HFFc6 (cell line): ENCODE results near the gene LECT2. TPM values are rescaled to one million over a fixed set of nuclear protein-coding genes. Genes with fewer than 3 reads are reported as not detected.

Experiments
- DNase-seq: peaks from one replicate; pipeline ENCODE4 v3.0.0-alpha.2; 2018
- H3K27ac Mint-ChIP-seq: 2 replicates; pipeline ENCODE4 v1.8.0; 2020; ENCODE audit warnings: mild to moderate bottlenecking, mixed read lengths
- H3K27me3 Mint-ChIP-seq: 2 replicates; pipeline ENCODE4 v1.8.0; 2021; ENCODE audit warnings: mild to moderate bottlenecking, moderate library complexity, mixed read lengths; ENCODE audit not compliant: insufficient read depth
- H3K36me3 Mint-ChIP-seq: 2 replicates; pipeline ENCODE4 v1.8.0; 2021; ENCODE audit warnings: low read depth, mixed read lengths
- H3K4me1 Mint-ChIP-seq: 2 replicates; pipeline ENCODE4 v1.8.0; 2020; ENCODE audit warnings: low read depth, mixed read lengths
- H3K4me3 Mint-ChIP-seq: 2 replicates; pipeline ENCODE4 v1.8.0; 2020; ENCODE audit warnings: mild to moderate bottlenecking, moderate library complexity, mixed read lengths
- H3K9me3 Mint-ChIP-seq: 2 replicates; pipeline ENCODE4 v1.8.0; 2020; ENCODE audit warnings: mild to moderate bottlenecking, mixed read lengths
- total RNA-seq, 6 experiments: library from RNA; stranded (reverse); fragmentation: NEBNext Ultra II Directional; extraction: Animal tissue kit (Norgen Biotek cat#: 25700); gene quantifications; 2 replicates in 1 of 6; 3 replicates in 5 of 6; pipeline ENCODE4 v1.2.3, GENCODE V29; 2021
- TF ChIP-seq, protein P1 (sequence below): fragments of 200-600 bp; sonication (generic); IDR thresholded peaks from 2 replicates; pipeline ENCODE4 v1.5.0; 2021; ENCODE audit warnings: antibody characterized with exemption, mild to moderate bottlenecking

The LECT2 gene
- total RNA-seq, 6 experiments from 2014 or later = not detected

DNA sequence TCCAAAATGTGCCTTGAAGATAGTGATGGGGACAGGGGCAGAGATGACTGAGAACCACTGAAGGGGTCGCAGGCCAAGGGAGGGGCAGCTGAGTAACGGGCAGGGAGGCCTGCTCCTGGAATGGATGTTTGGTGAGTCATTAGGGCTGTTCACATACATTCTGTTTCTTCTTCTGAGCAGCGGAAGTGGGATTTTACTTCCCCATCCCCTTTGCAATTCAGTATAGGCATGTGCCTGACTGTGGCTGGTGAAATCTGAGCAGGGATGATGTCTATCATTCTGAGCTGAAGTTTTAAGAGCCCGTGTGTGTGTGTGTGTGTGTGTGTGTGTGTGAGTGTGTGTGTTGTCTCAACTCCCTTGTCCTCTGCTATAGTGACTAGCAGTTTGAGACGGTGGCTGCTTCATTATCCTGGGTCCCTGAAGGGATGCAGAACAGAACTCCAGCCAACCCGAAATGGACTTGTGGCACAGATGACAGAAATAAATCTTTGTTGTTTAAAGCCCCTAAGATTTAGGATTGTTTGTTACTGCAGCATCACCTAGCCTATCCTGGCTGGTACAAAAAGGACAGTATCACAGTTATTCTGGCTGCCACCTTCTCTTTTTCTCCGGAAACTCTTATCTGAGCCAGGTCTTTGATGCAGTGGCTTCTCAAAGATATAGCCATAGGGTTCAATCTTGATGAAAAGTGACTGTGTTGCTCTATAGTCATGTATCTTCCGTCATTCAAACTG, 44.8 kb upstream of the LECT2 start:
- Mint-ChIP-seq H3K4me1 (peaks cover 85% of the 10 kb centered on the region), H3K27ac (peak overlapping the region; percentile 86), H3K36me3 (no peaks in the 10 kb centered on the region), H3K4me3 (no peak overlapping the region), H3K9me3 (no peaks in the 10 kb centered on the region), H3K27me3 (peaks cover 2% of the 10 kb centered on the region; the same call in 1 of the 2 replicates)
- TF ChIP-seq, protein P1, sequence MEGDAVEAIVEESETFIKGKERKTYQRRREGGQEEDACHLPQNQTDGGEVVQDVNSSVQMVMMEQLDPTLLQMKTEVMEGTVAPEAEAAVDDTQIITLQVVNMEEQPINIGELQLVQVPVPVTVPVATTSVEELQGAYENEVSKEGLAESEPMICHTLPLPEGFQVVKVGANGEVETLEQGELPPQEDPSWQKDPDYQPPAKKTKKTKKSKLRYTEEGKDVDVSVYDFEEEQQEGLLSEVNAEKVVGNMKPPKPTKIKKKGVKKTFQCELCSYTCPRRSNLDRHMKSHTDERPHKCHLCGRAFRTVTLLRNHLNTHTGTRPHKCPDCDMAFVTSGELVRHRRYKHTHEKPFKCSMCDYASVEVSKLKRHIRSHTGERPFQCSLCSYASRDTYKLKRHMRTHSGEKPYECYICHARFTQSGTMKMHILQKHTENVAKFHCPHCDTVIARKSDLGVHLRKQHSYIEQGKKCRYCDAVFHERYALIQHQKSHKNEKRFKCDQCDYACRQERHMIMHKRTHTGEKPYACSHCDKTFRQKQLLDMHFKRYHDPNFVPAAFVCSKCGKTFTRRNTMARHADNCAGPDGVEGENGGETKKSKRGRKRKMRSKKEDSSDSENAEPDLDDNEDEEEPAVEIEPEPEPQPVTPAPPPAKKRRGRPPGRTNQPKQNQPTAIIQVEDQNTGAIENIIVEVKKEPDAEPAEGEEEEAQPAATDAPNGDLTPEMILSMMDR = no peak
- peak; percentile 83 for DNase-seq

DNA sequence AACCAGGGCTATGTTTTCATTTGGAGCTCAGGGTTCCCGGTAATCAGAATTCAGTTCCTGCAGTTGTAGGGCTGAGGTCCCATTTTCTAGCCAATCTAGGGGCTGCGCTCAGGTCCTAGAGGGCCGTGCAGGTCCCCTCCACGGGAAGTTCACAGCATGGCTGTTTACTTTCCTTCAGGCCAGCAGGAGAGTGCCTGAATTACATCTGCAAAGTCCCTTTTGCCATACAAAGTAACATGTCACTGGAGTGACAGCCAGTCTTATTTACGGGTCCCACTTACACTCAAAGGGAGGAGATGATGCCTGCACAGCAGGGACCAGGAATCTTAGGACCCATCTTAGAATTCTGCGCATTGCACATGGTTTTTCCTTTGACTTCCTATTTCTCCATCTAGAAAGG, 44.1 kb upstream of the LECT2 start:
- Mint-ChIP-seq H3K27me3 (peaks cover 2% of the 10 kb centered on the region), H3K4me3 (no peak overlapping the region), H3K27ac (peak overlapping the region; percentile 86), H3K9me3 (no peaks in the 10 kb centered on the region), H3K4me1 (peaks cover 85% of the 10 kb centered on the region), H3K36me3 (no peaks in the 10 kb centered on the region)
- no peak for DNase-seq
- TF ChIP-seq, protein P1 = no peak

DNA sequence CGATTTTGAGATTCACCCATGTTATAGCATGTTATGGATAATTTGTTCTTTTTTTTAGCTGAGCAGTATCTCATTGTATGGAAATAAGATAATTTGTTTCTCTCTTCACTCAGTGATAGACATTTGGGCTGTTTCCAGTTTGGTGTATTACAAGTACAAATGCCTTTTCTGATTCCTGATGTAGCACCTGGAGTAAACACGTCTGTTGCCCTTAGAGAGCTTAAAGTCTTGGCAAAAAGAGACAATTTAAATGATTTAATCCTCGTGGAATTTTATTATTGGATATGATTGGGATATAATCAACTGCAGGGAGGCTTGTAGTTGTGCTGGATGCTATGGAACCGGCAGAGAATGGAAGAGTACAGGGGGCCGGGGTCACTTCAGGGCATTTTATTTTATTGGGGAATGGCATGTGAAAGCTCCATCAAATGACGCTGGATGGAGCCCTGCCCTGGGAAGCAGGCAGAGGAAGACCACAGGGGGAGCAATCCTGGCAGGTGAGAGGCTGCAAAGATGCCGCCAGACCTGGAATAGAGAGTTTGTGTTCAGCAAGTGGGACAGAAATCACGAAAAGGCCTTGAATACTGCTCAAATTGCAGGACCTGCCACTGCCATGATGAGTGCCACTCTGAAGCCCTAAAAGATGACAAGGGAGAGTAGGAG, 43.0 kb upstream of the LECT2 start:
- H3K4me1 Mint-ChIP-seq = peaks cover 95% of the 10 kb centered on the region
- H3K36me3 Mint-ChIP-seq = no peaks in the 10 kb centered on the region
- peaks cover 2% of the 10 kb centered on the region for H3K27me3 Mint-ChIP-seq
- no peak overlapping the region for H3K4me3 Mint-ChIP-seq
- TF ChIP-seq, protein P1 = no peak
- DNase-seq = no peak
- peak overlapping the region; percentile 33 for H3K27ac Mint-ChIP-seq
- H3K9me3 Mint-ChIP-seq = no peaks in the 10 kb centered on the region

DNA sequence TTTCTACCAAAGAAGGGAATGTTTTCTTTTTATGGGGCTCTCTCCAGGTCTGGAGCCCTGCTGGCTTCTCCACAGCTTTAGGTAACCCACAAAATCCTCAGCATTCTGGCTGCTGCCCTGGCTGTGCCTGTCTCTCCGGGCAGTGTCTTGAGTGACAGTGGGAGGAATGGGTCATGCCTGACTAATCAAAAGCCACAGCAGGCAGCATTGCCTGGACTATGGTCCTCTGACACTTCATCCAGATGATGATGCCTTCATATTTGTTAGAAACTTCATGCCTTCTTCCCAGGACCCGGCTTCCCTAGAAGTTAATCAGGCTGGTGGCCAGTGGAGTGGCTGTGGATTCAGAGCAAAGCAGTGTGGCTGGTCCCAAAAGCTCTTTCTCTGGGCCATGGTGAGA, 41.8 kb upstream of the LECT2 start:
- peak; percentile 72 for DNase-seq
- TF ChIP-seq, protein P1 = no peak
- H3K9me3 Mint-ChIP-seq = no peaks in the 10 kb centered on the region
- peaks cover 2% of the 10 kb centered on the region for H3K27me3 Mint-ChIP-seq
- H3K4me1 Mint-ChIP-seq = peaks cover 87% of the 10 kb centered on the region
- H3K27ac Mint-ChIP-seq = peak overlapping the region; percentile 89
- H3K36me3 Mint-ChIP-seq = no peaks in the 10 kb centered on the region
- H3K4me3 Mint-ChIP-seq = peak overlapping the region; percentile 76

DNA sequence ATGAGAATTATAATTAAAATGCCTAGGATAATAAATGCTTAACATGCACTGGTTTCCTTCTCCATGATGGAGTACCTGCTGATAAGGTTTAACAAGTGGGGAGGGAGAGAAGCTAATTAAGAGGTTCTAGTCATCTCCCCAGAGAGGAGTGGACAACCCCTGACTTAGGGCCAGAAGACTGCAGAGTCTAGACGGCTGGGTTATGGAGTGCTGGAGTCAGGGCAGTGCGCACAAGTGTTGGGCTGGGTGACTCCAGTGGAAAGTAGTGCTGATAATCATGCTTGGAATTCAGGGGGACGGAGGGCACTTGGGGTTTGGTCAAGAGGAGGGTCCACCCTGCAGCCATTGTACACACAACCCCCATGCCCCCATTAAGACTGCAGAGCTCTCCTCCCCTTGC, 41.2 kb upstream of the LECT2 start:
- Mint-ChIP-seq H3K4me3 (peak overlapping the region; percentile 76), H3K27me3 (peaks cover 2% of the 10 kb centered on the region), H3K4me1 (peaks cover 81% of the 10 kb centered on the region), H3K27ac (peak overlapping the region; percentile 89), H3K9me3 (no peaks in the 10 kb centered on the region), H3K36me3 (no peaks in the 10 kb centered on the region)
- TF ChIP-seq, protein P1 = no peak
- DNase-seq = no peak
